Pericardium fibroblast (primary cell): Measurements from ENCODE around the gene UBQLN4. TPM values are rescaled to one million over a fixed set of nuclear protein-coding genes. Genes with fewer than 3 reads are reported as not detected.

Source experiments
- total RNA-seq: library from RNA; depleted of rRNA; stranded (reverse); fragments of >200 nt; gene quantifications from 2 replicates; pipeline ENCODE4 v1.2.3, GENCODE V29; 2015

UBQLN4 gene
- 9.8 and 12.6 TPM in 2 replicates for total RNA-seq

DNA sequence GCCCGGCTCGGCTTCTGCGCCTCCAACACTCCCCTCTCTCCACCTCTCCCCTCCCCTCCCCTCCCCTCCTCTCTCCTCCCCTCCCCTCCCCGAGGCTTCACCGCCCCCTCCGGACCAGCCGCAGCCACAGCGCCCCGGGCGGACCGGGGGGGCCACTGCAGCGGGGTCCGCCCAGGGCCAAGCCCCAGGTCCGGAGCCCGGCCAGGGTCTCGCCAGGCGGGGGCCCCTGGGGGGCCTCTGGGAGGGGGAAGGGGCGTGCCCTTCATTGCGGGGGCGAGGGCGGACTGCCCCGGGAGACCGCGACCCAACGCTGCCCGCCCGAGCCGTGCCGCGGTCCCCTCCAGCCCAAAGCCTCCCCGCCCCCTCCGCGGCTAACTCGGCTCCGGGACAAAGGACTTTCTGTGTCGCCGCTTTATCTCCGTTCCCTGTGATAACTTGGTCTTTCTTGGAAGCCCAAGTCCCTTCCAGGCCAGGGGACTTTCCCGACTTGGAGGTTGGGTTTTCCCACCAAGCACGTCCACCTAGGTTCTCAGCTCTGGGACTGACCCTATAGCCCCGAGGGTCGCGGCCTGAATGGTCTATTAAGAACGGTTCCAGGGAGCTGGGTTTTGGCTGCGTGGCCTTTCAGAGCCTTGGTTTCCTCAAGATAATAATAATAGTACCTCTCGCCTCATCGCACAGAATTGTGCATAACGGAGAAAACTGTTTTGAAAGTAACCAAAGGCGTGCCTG lies at the start of gene UBQLN4:
Gene UBQLN4, minus strand, starts transcription at position 31 of the 732 bp plus-strand sequence. CDS start 97 bp downstream, outside the sequence.

DNA sequence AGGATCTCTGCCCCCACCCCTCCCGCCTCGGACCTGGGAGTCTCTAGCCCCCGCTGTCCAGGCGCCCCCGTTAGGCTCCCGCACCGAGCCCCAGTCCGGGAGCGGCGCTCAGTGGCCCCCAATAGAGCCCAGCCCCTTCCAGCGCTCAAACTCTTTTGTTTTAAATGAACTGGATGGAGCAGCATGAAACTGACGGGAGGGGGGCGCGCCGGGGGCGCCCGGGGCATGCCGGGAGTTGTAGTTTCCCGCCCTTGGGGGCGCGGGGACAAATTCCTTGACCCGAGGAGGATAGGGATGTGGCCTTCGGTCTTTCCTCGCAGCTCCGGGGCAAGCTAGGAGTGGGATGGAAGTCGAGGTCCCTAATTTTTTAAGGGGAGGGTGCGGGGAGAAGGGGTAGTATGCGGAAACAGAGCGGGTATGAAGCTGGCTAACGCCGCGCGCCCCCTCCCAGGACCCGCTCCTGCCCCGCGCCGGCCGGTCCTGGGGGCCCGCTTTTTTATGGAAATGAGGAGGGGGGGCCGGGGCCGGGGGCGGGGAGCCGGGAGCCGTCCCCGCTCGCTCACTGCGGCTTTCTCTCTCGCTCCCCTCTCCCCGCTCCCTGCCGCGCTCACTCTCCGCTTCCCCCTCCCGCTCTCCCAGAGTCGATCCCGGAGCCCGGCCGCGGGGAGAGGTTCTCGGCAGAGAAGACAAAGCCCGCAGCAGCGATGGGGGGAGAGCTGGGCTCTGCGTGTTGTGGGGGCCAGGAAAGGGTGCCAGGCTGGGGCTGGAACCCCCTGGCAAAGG lies 28.9 kb upstream of the UBQLN4 start, which contains the start of gene MEX3A:
Gene MEX3A, minus strand, starts transcription at position 157 of the 783 bp plus-strand sequence. CDS start 467 bp downstream, outside the sequence.

DNA sequence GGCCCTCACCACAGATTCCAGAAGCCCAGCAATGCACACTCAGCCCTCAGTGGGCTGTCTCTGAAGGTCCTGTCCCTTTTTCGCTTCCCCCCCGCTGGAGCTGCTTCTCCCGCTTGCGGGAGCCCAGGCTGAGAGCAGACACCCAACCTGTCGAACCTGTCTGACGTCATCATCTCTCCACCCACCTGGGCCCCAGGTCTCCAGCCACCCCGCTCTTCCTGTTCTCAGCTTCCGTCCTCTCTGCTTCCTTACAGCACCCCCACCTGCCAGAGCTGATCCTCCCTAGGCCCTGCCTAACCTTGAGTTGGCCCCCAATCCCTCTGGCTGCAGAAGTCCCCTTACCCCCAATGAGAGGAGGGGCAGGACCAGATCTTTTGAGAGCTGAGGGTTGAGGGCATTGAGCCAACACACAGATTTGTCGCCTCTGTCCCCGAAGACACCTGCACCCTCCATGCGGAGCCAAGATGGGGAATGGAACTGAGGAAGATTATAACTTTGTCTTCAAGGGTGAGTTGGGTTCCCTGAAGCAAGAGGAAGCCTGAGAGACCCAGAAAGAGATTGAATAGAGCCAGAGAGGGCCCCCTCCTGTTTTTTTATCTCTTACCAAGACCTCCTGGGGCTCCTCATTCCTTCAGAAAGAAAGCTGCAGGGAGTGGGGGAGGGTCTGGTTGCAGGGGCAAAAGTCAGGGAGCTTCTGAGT lies 7.5 kb upstream of the UBQLN4 start, which contains the start of gene RAB25:
Gene RAB25, plus strand, starts transcription at position 224 of the 700 bp plus-strand sequence. Its CDS starts 241 bp downstream, at position 465.

DNA sequence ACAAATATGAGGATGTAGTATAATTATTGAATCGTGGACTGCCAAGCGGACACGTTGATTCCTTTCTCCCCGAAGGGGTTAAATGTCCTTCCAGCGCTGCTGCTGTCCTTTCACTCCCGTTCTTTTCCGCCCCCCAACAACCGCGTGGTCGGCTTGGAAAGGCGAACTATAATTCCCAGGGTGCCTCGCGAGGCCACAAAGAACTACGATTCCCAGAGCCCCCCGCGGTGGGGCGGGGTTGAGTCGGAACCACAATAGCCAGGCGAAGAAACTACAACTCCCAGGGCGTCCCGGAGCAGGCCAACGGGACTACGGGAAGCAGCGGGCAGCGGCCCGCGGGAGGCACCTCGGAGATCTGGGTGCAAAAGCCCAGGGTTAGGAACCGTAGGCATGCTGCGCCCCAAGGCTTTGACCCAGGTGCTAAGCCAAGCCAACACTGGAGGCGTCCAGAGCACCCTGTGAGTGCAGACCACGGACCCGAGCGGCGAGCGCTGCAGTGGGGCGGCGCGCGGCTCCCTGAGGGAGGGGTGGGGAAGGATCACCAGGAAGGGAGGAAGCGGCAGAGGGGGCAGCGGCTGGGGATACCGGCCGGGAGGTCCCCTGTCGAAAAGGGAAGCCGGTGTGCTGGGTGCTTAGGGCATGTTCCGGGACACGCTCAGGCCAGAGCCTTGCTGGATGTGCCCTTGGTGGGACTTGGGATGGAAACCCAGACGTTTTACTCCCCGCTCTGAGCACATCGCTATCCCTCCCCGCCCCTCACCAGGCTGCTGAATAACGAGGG lies 1.1 kb upstream of the UBQLN4 start, which contains the start of gene LAMTOR2:
Gene LAMTOR2, plus strand, starts transcription at position 283 of the 781 bp plus-strand sequence. Its CDS starts 108 bp downstream, at position 391.

DNA sequence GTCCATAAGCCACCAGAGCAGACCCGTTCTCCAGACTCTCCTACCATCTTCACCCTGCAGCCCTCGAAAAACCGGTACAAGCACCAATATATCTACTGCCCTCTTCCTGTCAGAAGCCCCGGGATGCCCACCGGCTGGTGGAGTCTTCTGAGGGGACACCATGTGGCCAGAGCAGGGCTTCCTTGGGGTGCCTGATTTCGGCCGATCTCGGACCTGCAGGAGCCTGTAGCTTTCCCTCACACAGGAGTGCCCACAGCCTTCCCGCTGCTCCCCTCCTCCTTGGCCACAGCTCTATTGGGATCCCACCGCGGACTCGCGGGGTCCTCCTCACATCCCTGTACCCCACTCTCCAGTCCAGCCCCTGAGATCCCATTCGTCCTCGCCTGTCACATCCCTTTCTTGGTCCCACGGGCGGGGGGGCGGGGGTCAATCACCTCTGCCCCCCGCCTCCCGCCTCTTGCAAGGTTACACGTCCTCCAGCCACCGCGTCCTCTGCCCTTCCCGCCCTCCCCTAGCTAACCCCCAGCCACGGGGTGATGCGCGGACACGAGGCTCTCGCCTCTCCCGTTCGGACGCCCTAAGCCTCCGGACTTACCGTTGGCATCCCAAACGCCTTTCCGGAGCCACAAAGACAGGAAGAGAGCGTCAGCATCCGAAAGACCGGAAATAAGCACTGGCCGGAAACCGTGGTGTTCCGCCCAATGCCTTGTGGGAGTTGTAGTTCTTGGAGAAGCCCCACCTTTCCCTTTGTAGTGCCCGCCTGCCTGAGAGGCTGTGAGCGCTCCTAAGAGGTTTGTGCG lies 33.1 kb downstream of the UBQLN4 start, which contains the start of gene SSR2:
Gene SSR2, minus strand, starts transcription at position 659 of the 800 bp plus-strand sequence. CDS start 784 bp downstream, outside the sequence.

Other genes starting within 250 kb of the UBQLN4 start
- gene GON4L, start 196.6 kb downstream of the UBQLN4 start, total RNA-seq: 11.3 and 26.7 TPM in 2 replicates
- 6.5 and 6.8 TPM in 2 replicates for gene SYT11, start 194.2 kb downstream of the UBQLN4 start, total RNA-seq
- gene RIT1, start 142.4 kb downstream of the UBQLN4 start, total RNA-seq: 15.4 and 38.9 TPM in 2 replicates
- gene KHDC4, start 119.4 kb downstream of the UBQLN4 start, total RNA-seq: 14.4 and 20.4 TPM in 2 replicates
- gene RXFP4, start 112.2 kb downstream of the UBQLN4 start, total RNA-seq: not detected in 2 replicates
- 107 and 150 TPM in 2 replicates for gene ARHGEF2, start 75.3 kb downstream of the UBQLN4 start, total RNA-seq
- gene SSR2, start 32.8 kb downstream of the UBQLN4 start, total RNA-seq: 489 and 630 TPM in 2 replicates
- gene LAMTOR2, start 984 bp upstream of the UBQLN4 start, total RNA-seq: 87.3 and 97.6 TPM in 2 replicates
- gene RAB25, start 7.4 kb upstream of the UBQLN4 start, total RNA-seq: not detected in 2 replicates
- gene MEX3A, start 28.7 kb upstream of the UBQLN4 start, total RNA-seq: 1.1 and 5.0 TPM in 2 replicates
- gene LMNA, start 60.9 kb upstream of the UBQLN4 start, total RNA-seq: 508 and 655 TPM in 2 replicates
- 0.47 and 1.6 TPM in 2 replicates for gene SEMA4A, start 99.8 kb upstream of the UBQLN4 start, total RNA-seq
- gene SLC25A44, start 140.3 kb upstream of the UBQLN4 start, total RNA-seq: 9.9 and 14.2 TPM in 2 replicates
- 42.0 and 46.9 TPM in 2 replicates for gene PMF1, start 159.2 kb upstream of the UBQLN4 start, total RNA-seq
- not detected in 2 replicates for gene BGLAP, start 188.4 kb upstream of the UBQLN4 start, total RNA-seq
- 0.43 and 0.47 TPM in 2 replicates for gene PAQR6, start 194.3 kb upstream of the UBQLN4 start, total RNA-seq
- 33.3 and 39.1 TPM in 2 replicates for gene SMG5, start 229.0 kb upstream of the UBQLN4 start, total RNA-seq
- 1.5 and 3.1 TPM in 2 replicates for gene TMEM79, start 230.5 kb upstream of the UBQLN4 start, total RNA-seq
- gene GLMP, start 241.9 kb upstream of the UBQLN4 start, total RNA-seq: 87.5 and 108 TPM in 2 replicates
- gene VHLL, start 245.5 kb upstream of the UBQLN4 start, total RNA-seq: not detected in 2 replicates